AG04450 (cell line): Measurements from ENCODE around the gene BTN2A1. TPM values are rescaled to one million over a fixed set of nuclear protein-coding genes. Genes with fewer than 3 reads are reported as not detected.
A peak's percentile ranks its signal among the peaks of the same experiment; 100 is the strongest.

Experiments used
- CTCF ChIA-PET: fragments of 300-600, 350-600 bp; formaldehyde crosslinking; extraction: SDS; loops from one replicate; lab custom pipeline; 2022; ENCODE audit warnings: antibody characterized with exemption, inconsistent platforms; lab: Charles Lee
- POLR2A ChIA-PET: fragments of 350-600 bp; formaldehyde crosslinking; extraction: SDS; loops from one replicate; lab custom pipeline; 2021; ENCODE audit warnings: antibody characterized with exemption, inconsistent platforms; lab: Yijun Ruan, JAX
- DNase-seq: peaks from one replicate; pipeline ENCODE4 v3.0.0-alpha.2; 2011; ENCODE audit warnings: low read depth, low spot score
- H3K27ac ChIP-seq: one replicate; pipeline ENCODE4 v1.5.1; 2012; ENCODE audit warnings: low read depth, low read length, control low read depth
- H3K27me3 ChIP-seq: one replicate; pipeline ENCODE4 v1.6.0; 2012; ENCODE audit warnings: low read length; ENCODE audit not compliant: control insufficient read depth, insufficient read depth
- H3K4me3 ChIP-seq: 2 replicates; pipeline ENCODE4 v1.5.1; 2011; ENCODE audit warnings: mild to moderate bottlenecking, low read depth, low read length, control low read depth
- H3K9me3 ChIP-seq: 2 replicates; pipeline ENCODE4 v1.5.1; 2012; ENCODE audit warnings: low read length; ENCODE audit not compliant: control insufficient read depth, insufficient read depth
- polyA plus RNA-seq: library from polyadenylated mRNA; depleted of rRNA; stranded (reverse); fragments of >200 nt; gene quantifications from 2 replicates; pipeline ENCODE4 v1.2.3, GENCODE V29; 2011
- TF ChIP-seq, protein P1 (sequence below): IDR thresholded peaks from 2 replicates; pipeline ENCODE4 v1.5.1; 2011; ENCODE audit warnings: low read depth, low read length, control low read depth, inconsistent platforms

The BTN2A1 gene
- polyA plus RNA-seq, 1 experiment = 29.5 TPM

DNA sequence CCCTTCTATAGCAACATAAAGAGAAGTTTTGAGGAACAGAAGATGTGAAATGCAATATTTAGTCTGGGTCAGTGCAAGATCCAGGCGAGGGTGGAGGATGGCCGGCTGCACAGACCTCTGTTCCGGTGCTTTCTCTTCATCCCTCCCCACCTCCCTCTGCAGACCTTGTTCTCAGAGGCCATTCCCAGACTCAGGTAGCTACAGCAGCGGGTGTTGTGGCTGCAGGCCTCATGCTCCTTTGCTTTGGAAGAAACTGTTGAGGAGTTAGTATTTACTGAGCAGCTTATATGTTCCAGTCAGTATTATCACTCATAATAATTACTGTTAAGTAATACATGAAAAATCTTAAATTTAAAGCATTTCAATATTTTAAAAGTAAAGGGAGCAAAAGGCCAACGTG is 15.8 kb upstream of the BTN2A1 start:
- TF ChIP-seq, protein P1, sequence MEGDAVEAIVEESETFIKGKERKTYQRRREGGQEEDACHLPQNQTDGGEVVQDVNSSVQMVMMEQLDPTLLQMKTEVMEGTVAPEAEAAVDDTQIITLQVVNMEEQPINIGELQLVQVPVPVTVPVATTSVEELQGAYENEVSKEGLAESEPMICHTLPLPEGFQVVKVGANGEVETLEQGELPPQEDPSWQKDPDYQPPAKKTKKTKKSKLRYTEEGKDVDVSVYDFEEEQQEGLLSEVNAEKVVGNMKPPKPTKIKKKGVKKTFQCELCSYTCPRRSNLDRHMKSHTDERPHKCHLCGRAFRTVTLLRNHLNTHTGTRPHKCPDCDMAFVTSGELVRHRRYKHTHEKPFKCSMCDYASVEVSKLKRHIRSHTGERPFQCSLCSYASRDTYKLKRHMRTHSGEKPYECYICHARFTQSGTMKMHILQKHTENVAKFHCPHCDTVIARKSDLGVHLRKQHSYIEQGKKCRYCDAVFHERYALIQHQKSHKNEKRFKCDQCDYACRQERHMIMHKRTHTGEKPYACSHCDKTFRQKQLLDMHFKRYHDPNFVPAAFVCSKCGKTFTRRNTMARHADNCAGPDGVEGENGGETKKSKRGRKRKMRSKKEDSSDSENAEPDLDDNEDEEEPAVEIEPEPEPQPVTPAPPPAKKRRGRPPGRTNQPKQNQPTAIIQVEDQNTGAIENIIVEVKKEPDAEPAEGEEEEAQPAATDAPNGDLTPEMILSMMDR = no peak
- ChIA-PET CTCF (interaction anchor here (1.3 kb wide), 1 partner anchor 100 kb away, joined by 5 read pairs; no protein-coding TSS in a partner anchor), POLR2A (no interaction called here)
- DNase-seq = no peak
- peak overlapping the region; percentile 66 for H3K4me3 ChIP-seq
- H3K27me3 ChIP-seq = no peaks in the 10 kb centered on the region
- no peak overlapping the region for H3K27ac ChIP-seq
- no peaks in the 10 kb centered on the region for H3K9me3 ChIP-seq

DNA sequence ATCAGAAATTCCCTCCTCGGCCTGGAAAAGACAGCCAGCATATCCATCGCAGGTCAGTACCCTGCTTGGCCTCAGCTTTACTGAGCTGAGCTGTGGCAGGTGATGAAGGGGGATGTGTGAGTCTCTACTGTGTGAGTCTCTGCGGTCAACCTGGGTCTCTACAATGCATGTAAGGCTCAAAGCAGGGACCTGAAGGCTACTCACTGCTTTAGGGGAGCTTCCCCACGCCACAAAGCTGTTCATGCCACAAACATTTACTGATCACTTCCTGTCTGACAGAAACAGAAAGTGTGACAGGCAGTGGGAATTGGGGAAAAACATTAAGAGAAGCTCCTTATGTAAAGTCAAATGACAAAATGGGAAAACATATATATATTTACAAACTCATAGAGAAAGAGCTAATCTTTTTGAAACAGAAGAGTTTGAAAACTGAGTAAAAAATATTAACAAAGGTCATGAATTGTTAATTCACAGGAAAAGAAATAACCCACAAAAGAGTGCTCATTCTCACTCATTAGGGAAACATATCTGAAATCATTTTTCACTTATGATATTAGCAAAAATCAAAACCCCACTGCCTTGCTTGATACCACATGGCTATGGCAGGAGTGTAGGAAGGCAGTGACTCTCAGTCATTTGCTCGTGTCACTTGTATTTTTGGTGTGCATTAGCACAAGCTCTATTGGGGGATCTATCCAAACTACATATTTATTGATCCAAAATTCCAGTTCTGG is 11.7 kb upstream of the BTN2A1 start:
- DNase-seq = no peak
- ChIA-PET POLR2A (interaction anchor here (0.6 to 0.9 kb wide), 2 partner anchors 8 to 16 kb away, joined by 4 to 5 read pairs; no protein-coding TSS in a partner anchor), CTCF (interaction anchor here (1.4 kb wide), 1 partner anchor 105 kb away, joined by 6 read pairs; no protein-coding TSS in a partner anchor)
- TF ChIP-seq, protein P1 = no peak
- H3K9me3 ChIP-seq = no peaks in the 10 kb centered on the region
- H3K27me3 ChIP-seq = no peaks in the 10 kb centered on the region
- H3K27ac ChIP-seq = no peak overlapping the region
- H3K4me3 ChIP-seq = no peak overlapping the region

GRCh38 chr6:26447257-26447656 is 10.5 kb upstream of the BTN2A1 start:
- H3K27ac ChIP-seq = no peak overlapping the region
- DNase-seq = no peak
- POLR2A ChIA-PET = no interaction called here
- H3K9me3 ChIP-seq = no peaks in the 10 kb centered on the region
- H3K4me3 ChIP-seq = no peak overlapping the region
- no peaks in the 10 kb centered on the region for H3K27me3 ChIP-seq
- CTCF ChIA-PET = interaction anchor here (1.1 kb wide), 1 partner anchor 105 kb away, joined by 3 read pairs; no protein-coding TSS in a partner anchor
- TF ChIP-seq, protein P1 = no peak

DNA sequence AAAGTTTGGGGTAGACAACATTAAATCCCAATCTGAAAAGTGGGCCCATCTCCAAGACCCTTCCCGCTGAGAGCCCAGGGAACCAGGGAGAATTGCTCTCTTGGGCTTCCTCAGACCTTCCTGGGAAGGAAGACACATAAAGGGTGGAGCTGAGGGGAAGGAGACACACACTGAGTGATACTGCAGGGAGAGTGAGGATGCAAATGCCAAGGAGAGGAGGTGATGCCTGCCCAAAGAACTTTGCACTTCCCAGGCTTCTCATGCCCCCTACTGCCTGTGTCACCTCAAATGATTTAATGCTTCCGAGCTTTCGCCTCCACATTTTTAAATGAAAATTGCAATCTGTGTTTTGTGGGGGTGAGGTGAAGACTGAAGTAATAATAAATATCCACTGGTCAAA is 7.5 kb upstream of the BTN2A1 start:
- H3K9me3 ChIP-seq = no peaks in the 10 kb centered on the region
- no peaks in the 10 kb centered on the region for H3K27me3 ChIP-seq
- ChIA-PET POLR2A (no interaction called here), CTCF (no interaction called here)
- no peak for DNase-seq
- no peak overlapping the region for H3K27ac ChIP-seq
- no peak overlapping the region for H3K4me3 ChIP-seq
- TF ChIP-seq, protein P1 = no peak

DNA sequence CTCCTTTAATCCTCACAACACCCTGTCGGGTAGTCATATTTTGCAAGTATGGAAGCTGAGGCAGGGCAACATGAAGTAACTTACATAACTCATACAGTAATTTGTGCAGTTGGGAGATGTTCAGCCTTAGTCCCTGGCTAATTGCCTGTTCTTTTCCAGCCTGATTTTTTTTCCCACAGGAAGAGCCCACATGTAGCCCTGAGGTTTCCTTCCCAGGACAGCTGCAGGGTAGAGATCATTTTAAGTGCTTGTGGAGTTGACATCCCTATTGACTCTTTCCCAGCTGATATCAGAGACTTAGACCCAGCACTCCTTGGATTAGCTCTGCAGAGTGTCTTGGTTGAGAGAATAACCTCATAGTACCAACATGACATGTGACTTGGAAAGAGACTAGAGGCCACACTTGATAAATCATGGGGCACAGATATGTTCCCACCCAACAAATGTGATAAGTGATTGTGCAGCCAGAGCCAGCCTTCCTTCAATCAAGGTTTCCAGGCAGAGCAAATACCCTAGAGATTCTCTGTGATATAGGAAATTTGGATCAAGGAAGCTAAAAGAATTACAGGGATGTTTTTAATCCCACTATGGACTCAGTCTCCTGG is 5.0 kb upstream of the BTN2A1 start:
- Histone ChIP-seq H3K27me3 (no peaks in the 10 kb centered on the region), H3K4me3 (no peak overlapping the region), H3K9me3 (no peaks in the 10 kb centered on the region), H3K27ac (no peak overlapping the region)
- ChIA-PET CTCF (no interaction called here), POLR2A (no interaction called here)
- TF ChIP-seq, protein P1 = no peak
- DNase-seq = no peak
